Measurements from ENCODE around the gene CNPY3.
"Not testable (repeated sequence)": the region's sequence is repeated elsewhere in the genome, so short reads cannot be mapped to it uniquely, and the experiment has no call there.

The CNPY3 gene

GRCh38 chr6:42947950-42948349 lies 18.7 kb downstream of the CNPY3 start:
- no peaks in the 10 kb centered on the region for H3K4me1 ChIP-seq (ENCODE audit: insufficient read depth, low read length, severe bottlenecking)
- H4K20me1 ChIP-seq (ENCODE audit: insufficient read depth, low read length): no peaks in the 10 kb centered on the region
- H3K4me2 ChIP-seq (ENCODE audit: low read length): no peak overlapping the region
- H3K36me3 ChIP-seq (ENCODE audit: insufficient read depth, low read length): peaks cover 10% of the 10 kb centered on the region
- no peak overlapping the region for H3K27ac ChIP-seq (ENCODE audit: low read depth, low read length, poor library complexity, severe bottlenecking)
- no peaks in the 10 kb centered on the region for H3F3A ChIP-seq (ENCODE audit: insufficient read depth, low read length)
- H3K9ac ChIP-seq (ENCODE audit: low read length): no peak overlapping the region
- TF ChIP-seq, protein P1, sequence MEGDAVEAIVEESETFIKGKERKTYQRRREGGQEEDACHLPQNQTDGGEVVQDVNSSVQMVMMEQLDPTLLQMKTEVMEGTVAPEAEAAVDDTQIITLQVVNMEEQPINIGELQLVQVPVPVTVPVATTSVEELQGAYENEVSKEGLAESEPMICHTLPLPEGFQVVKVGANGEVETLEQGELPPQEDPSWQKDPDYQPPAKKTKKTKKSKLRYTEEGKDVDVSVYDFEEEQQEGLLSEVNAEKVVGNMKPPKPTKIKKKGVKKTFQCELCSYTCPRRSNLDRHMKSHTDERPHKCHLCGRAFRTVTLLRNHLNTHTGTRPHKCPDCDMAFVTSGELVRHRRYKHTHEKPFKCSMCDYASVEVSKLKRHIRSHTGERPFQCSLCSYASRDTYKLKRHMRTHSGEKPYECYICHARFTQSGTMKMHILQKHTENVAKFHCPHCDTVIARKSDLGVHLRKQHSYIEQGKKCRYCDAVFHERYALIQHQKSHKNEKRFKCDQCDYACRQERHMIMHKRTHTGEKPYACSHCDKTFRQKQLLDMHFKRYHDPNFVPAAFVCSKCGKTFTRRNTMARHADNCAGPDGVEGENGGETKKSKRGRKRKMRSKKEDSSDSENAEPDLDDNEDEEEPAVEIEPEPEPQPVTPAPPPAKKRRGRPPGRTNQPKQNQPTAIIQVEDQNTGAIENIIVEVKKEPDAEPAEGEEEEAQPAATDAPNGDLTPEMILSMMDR (IDR thresholded peaks at IDR 0.05; ENCODE audit: low read length): no peak
- no peak for TF ChIP-seq EZH2 (IDR thresholded peaks at IDR 0.05; ENCODE audit: borderline replicate concordance, low read length)
- no peak overlapping the region for H2AFZ ChIP-seq (ENCODE audit: low read length)
- no peak overlapping the region for H3K4me3 ChIP-seq (ENCODE audit: low read depth, low read length, poor library complexity, severe bottlenecking)
- no peaks in the 10 kb centered on the region for H3K9me2 ChIP-seq (ENCODE audit: low read depth, low read length)
- H3K27me3 ChIP-seq (ENCODE audit: insufficient read depth, low read length): no peaks in the 10 kb centered on the region
- no peaks in the 10 kb centered on the region for H3K9me3 ChIP-seq (ENCODE audit: low read length)
- no peaks in the 10 kb centered on the region for H3K79me2 ChIP-seq (ENCODE audit: insufficient read depth, low read length)

DNA sequence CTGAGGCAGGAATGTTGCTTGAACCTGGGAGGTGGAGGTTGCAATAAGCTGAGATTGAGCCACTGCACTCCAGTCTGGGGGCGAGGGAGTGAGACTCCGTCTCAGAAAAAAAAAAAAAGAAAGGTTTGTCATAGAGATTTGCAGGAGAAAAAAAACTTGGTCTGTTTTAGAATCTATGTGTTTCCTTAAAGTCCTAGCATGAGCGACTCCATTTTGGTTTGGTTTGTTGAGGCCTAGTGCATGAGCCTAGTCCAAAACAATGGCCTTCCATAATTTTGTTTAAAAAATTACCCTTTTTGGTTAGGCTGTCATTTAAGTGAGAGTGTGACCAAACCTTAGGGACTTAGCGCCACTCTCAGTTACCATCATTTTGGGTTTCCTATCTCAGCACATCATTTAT lies 23.1 kb downstream of the CNPY3 start:
- H4K20me1 ChIP-seq (ENCODE audit: insufficient read depth, low read length): no peaks in the 10 kb centered on the region
- H3F3A ChIP-seq (ENCODE audit: insufficient read depth, low read length): no peaks in the 10 kb centered on the region
- no peak overlapping the region for H3K4me3 ChIP-seq (ENCODE audit: low read depth, low read length, poor library complexity, severe bottlenecking)
- TF ChIP-seq EZH2 (IDR thresholded peaks at IDR 0.05; ENCODE audit: borderline replicate concordance, low read length): no peak
- TF ChIP-seq, protein P1 (IDR thresholded peaks at IDR 0.05; ENCODE audit: low read length): no peak
- H3K36me3 ChIP-seq (ENCODE audit: insufficient read depth, low read length): no peaks in the 10 kb centered on the region
- H3K9me3 ChIP-seq (ENCODE audit: low read length): no peaks in the 10 kb centered on the region
- H2AFZ ChIP-seq (ENCODE audit: low read length): no peak overlapping the region
- H3K4me2 ChIP-seq (ENCODE audit: low read length): no peak overlapping the region
- no peaks in the 10 kb centered on the region for H3K9me2 ChIP-seq (ENCODE audit: low read depth, low read length)
- H3K27me3 ChIP-seq (ENCODE audit: insufficient read depth, low read length): no peaks in the 10 kb centered on the region
- H3K79me2 ChIP-seq (ENCODE audit: insufficient read depth, low read length): no peaks in the 10 kb centered on the region
- H3K27ac ChIP-seq (ENCODE audit: low read depth, low read length, poor library complexity, severe bottlenecking): no peak overlapping the region
- H3K4me1 ChIP-seq (ENCODE audit: insufficient read depth, low read length, severe bottlenecking): no peaks in the 10 kb centered on the region
- H3K9ac ChIP-seq (ENCODE audit: low read length): no peak overlapping the region

- not testable (repeated sequence) for H3K27me3 ChIP-seq (ENCODE audit: insufficient read depth, low read length); H4K20me1 ChIP-seq (ENCODE audit: insufficient read depth, low read length); H3K27ac ChIP-seq (ENCODE audit: low read depth, low read length, poor library complexity, severe bottlenecking); H3F3A ChIP-seq (ENCODE audit: insufficient read depth, low read length); H3K9ac ChIP-seq (ENCODE audit: low read length); H3K4me3 ChIP-seq (ENCODE audit: low read depth, low read length, poor library complexity, severe bottlenecking); H3K4me2 ChIP-seq (ENCODE audit: low read length); H3K9me3 ChIP-seq (ENCODE audit: low read length); H3K4me1 ChIP-seq (ENCODE audit: insufficient read depth, low read length, severe bottlenecking); H3K36me3 ChIP-seq (ENCODE audit: insufficient read depth, low read length); H2AFZ ChIP-seq (ENCODE audit: low read length); H3K79me2 ChIP-seq (ENCODE audit: insufficient read depth, low read length); H3K9me2 ChIP-seq (ENCODE audit: low read depth, low read length)
Measured at GRCh38 chr6:42954405-42954804, 25.1 kb downstream of the CNPY3 start.

DNA sequence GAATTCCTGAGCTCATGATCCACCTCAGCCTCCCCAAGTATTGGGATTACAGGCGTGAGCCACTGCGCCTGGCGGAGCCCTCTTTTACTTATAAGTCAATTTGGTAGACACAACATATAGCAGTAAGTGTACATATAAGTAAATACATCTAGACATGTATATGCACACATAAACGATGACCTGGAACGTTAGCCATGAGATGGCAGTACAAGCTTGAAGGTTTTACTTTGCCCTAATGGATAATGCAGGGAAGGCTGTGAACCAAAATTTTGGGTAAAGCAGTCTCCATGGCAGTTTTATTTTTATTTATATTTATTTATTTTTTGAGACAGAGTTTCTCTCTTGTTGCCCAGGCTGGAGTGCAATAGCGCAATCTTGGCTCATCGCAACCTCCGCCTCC lies 28.8 kb downstream of the CNPY3 start:
- H3K36me3 ChIP-seq (ENCODE audit: insufficient read depth, low read length): peaks cover 8% of the 10 kb centered on the region; the same call in 1 of the 2 replicates
- no peaks in the 10 kb centered on the region for H3K9me2 ChIP-seq (ENCODE audit: low read depth, low read length)
- H3K4me3 ChIP-seq (ENCODE audit: low read depth, low read length, poor library complexity, severe bottlenecking): no peak overlapping the region
- no peaks in the 10 kb centered on the region for H3K9me3 ChIP-seq (ENCODE audit: low read length)
- peaks cover 9% of the 10 kb centered on the region for H3K4me1 ChIP-seq (ENCODE audit: insufficient read depth, low read length, severe bottlenecking)
- no peaks in the 10 kb centered on the region for H3K79me2 ChIP-seq (ENCODE audit: insufficient read depth, low read length)
- no peak overlapping the region for H2AFZ ChIP-seq (ENCODE audit: low read length)
- H3K27ac ChIP-seq (ENCODE audit: low read depth, low read length, poor library complexity, severe bottlenecking): no peak overlapping the region
- H3K27me3 ChIP-seq (ENCODE audit: insufficient read depth, low read length): no peaks in the 10 kb centered on the region
- no peak overlapping the region for H3K9ac ChIP-seq (ENCODE audit: low read length)
- no peak for TF ChIP-seq EZH2 (IDR thresholded peaks at IDR 0.05; ENCODE audit: borderline replicate concordance, low read length)
- TF ChIP-seq, protein P1 (IDR thresholded peaks at IDR 0.05; ENCODE audit: low read length): no peak
- H3F3A ChIP-seq (ENCODE audit: insufficient read depth, low read length): no peaks in the 10 kb centered on the region
- no peaks in the 10 kb centered on the region for H4K20me1 ChIP-seq (ENCODE audit: insufficient read depth, low read length)
- no peak overlapping the region for H3K4me2 ChIP-seq (ENCODE audit: low read length)
